Suprapubic skin (tissue), 3 donors: Measurements from ENCODE around the gene MTMR12.

Experiments
- EP300 ChIP-seq: sonication (generic); formaldehyde crosslinking; IDR thresholded peaks from one replicate; pipeline ENCODE4 v1.6.1; 2017; ENCODE audit warnings: antibody characterized with exemption
- POLR2A ChIP-seq, 2 donors: fragments of 450-650 bp; IDR thresholded peaks; one replicate each; pipeline ENCODE4 v1.6.1; 2017; ENCODE audit warnings: antibody characterized with exemption in 2 of 2, mild to moderate bottlenecking in 2 of 2, moderate library complexity in 2 of 2
- TF ChIP-seq, protein P1 (sequence below), 2 donors: fragments of 200-600 bp in 1 of 2; fragments of 450-650 bp in 1 of 2; sonication (generic) in 1 of 2; IDR thresholded peaks; one replicate each; pipeline ENCODE4 v1.5.1; 2016 to 2019; ENCODE audit warnings: antibody characterized with exemption in 2 of 2, mild to moderate bottlenecking in 1 of 2, moderate library complexity in 1 of 2

DNA sequence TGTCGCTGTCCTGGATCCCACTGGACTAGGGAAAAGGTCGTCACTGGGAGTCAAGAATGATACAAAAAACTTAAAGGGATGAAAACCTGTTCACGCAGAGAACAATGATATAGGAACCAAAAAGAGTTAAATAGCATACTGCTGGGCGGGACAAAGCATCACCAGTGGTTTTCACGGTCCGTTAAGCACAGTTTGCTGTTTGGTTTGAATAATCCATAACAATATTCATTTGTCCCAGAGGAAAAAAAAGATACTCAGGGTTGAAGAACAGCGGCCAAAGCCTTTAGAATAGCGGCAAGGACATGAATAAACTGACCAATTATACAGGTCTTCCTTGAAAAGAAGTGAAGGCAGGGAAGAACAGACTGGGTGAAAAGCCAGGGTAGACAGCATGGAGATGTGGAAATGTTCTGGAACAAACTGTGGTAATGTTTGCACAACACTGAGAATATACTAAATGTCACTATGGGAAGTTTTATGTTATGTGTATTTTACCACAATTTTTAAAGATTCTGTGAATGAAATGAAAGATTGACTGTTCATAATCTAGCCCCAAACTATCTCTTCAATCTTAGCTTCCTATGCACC lies 60.8 kb downstream of the MTMR12 start:
- TF ChIP-seq, protein P1, sequence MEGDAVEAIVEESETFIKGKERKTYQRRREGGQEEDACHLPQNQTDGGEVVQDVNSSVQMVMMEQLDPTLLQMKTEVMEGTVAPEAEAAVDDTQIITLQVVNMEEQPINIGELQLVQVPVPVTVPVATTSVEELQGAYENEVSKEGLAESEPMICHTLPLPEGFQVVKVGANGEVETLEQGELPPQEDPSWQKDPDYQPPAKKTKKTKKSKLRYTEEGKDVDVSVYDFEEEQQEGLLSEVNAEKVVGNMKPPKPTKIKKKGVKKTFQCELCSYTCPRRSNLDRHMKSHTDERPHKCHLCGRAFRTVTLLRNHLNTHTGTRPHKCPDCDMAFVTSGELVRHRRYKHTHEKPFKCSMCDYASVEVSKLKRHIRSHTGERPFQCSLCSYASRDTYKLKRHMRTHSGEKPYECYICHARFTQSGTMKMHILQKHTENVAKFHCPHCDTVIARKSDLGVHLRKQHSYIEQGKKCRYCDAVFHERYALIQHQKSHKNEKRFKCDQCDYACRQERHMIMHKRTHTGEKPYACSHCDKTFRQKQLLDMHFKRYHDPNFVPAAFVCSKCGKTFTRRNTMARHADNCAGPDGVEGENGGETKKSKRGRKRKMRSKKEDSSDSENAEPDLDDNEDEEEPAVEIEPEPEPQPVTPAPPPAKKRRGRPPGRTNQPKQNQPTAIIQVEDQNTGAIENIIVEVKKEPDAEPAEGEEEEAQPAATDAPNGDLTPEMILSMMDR (IDR thresholded peaks at IDR 0.05): no peak
- TF ChIP-seq EP300 (no peak), POLR2A (IDR thresholded peaks at IDR 0.05) (no peak)
